ENCODE data around the gene RGS12. TPM values are rescaled to one million over a fixed set of nuclear protein-coding genes. Genes with fewer than 3 reads are reported as not detected.
A peak's percentile ranks its signal among the peaks of the same experiment; 100 is the strongest.

RGS12 gene
- polyA plus RNA-seq, 1 donor (not counting 4 experiments of a cell fraction or from before 2014, with no cell fraction given) = 34.0 TPM

GRCh38 chr4:3246458-3247398, 46.1 kb upstream of the RGS12 start:
- Histone ChIP-seq H3K9ac (ENCODE audit: control insufficient read depth, extremely low read depth, insufficient read depth, low read length) (no peak overlapping the region), H4K20me1 (ENCODE audit: control insufficient read depth, extremely low read depth, insufficient read depth, low read length) (no peaks in the 10 kb centered on the region), H3K27me3 (ENCODE audit: control insufficient read depth, extremely low read depth, insufficient read depth, low read length) (no peaks in the 10 kb centered on the region), H3K4me3 (ENCODE audit: control insufficient read depth in 2 of 3, extremely low read depth in 1 of 3, insufficient read depth in 2 of 3, low read depth in 1 of 3, low read length in 3 of 3) (no peak overlapping the region), H3K9me3 (ENCODE audit: control insufficient read depth, low read depth, low read length) (no peaks in the 10 kb centered on the region), H3K4me1 (ENCODE audit: control insufficient read depth, extremely low read depth, insufficient read depth, low read length) (no peaks in the 10 kb centered on the region), H3K79me2 (ENCODE audit: control insufficient read depth, insufficient read depth, low read length) (no peaks in the 10 kb centered on the region), H3K36me3 (ENCODE audit: control insufficient read depth in 2 of 2, extremely low read depth in 1 of 2, insufficient read depth in 2 of 2, low read length in 2 of 2) (peaks cover 0 to 3% of the 10 kb centered on the region in 2 experiments), H3K27ac (ENCODE audit: control insufficient read depth, insufficient read depth, low read length) (no peak overlapping the region), H3K4me2 (ENCODE audit: control insufficient read depth, extremely low read depth, insufficient read depth, low read depth, low read length) (no peak overlapping the region), H3K9me1 (ENCODE audit: control insufficient read depth, extremely low read depth, insufficient read depth, low read length) (no peaks in the 10 kb centered on the region), H2AFZ (ENCODE audit: control insufficient read depth, low read length) (no peak overlapping the region)
- TF ChIP-seq CTCF (optimal IDR thresholded peaks at IDR 0.05 in 1 of 3, IDR thresholded peaks at IDR 0.05 in 1 of 3, conservative IDR thresholded peaks at IDR 0.05 in 1 of 3; ENCODE audit: extremely low read depth in 1 of 3, insufficient read depth in 2 of 3, low read length in 3 of 3) = peak in 1 of 3 experiments; percentile 11
- TF ChIP-seq EZH2 (IDR thresholded peaks at IDR 0.05; ENCODE audit: low read length) = no peak
- no peak for FAIRE-seq
- dilution Hi-C loops (cut with MboI; ENCODE audit: extremely low pct_ligation_motif_present, low sequenced_read_pairs) = no loop called here
- DNase-seq (ENCODE audit: low read depth, low spot score) = no peak

DNA sequence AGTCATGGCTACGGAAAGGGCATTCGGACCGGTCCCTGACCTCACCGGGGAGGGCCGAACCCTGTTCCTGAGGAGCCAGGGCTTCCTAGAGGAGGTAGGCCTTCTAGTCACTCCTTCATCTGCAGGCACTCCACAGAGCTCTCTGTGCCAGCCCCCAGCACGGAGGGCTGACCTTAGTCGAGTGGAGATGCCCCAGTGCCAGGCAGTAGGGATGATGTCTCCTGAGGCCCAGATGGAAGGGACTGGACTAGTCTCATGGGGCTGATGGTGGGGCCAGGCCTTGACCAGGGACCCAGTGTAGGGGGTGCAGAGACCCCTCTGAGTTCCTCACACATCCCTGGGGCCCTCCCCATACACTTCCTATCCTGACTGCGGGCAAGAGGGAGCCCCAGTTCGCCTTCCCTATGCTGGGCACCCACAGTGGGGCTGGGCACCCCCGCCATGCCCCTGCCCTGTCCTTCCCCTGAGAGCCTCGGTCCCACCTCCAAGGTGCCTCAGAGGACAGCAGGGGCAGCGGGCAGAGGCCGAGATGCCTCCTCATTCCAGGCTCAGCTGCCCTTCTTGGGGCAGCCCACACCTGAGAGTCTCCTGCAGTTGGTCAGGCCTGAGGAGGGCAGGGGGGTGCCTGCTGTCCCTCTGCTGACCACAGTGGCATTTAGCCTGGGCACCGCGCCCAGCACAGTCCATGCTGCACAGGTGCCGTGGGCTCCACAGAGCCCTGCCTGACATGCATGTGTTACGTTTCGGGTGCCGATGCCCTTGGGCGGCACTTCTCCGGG, 45.2 kb upstream of the RGS12 start:
- Histone ChIP-seq H3K27me3 (ENCODE audit: control insufficient read depth, extremely low read depth, insufficient read depth, low read length) (no peaks in the 10 kb centered on the region), H3K27ac (ENCODE audit: control insufficient read depth, insufficient read depth, low read length) (no peak overlapping the region), H3K79me2 (ENCODE audit: control insufficient read depth, insufficient read depth, low read length) (no peaks in the 10 kb centered on the region), H2AFZ (ENCODE audit: control insufficient read depth, low read length) (no peak overlapping the region), H3K9me3 (ENCODE audit: control insufficient read depth, low read depth, low read length) (no peaks in the 10 kb centered on the region), H3K4me2 (ENCODE audit: control insufficient read depth, extremely low read depth, insufficient read depth, low read depth, low read length) (no peak overlapping the region), H4K20me1 (ENCODE audit: control insufficient read depth, extremely low read depth, insufficient read depth, low read length) (no peaks in the 10 kb centered on the region), H3K4me1 (ENCODE audit: control insufficient read depth, extremely low read depth, insufficient read depth, low read length) (no peaks in the 10 kb centered on the region), H3K36me3 (ENCODE audit: control insufficient read depth in 2 of 2, extremely low read depth in 1 of 2, insufficient read depth in 2 of 2, low read length in 2 of 2) (peaks cover 0 to 3% of the 10 kb centered on the region in 2 experiments), H3K9me1 (ENCODE audit: control insufficient read depth, extremely low read depth, insufficient read depth, low read length) (no peaks in the 10 kb centered on the region), H3K9ac (ENCODE audit: control insufficient read depth, extremely low read depth, insufficient read depth, low read length) (no peak overlapping the region), H3K4me3 (ENCODE audit: control insufficient read depth in 2 of 3, extremely low read depth in 1 of 3, insufficient read depth in 2 of 3, low read depth in 1 of 3, low read length in 3 of 3) (no peak overlapping the region)
- dilution Hi-C loops (cut with MboI; ENCODE audit: extremely low pct_ligation_motif_present, low sequenced_read_pairs) = no loop called here
- DNase-seq (ENCODE audit: low read depth, low spot score) (no peak), FAIRE-seq (no peak)
- TF ChIP-seq EZH2 (IDR thresholded peaks at IDR 0.05; ENCODE audit: low read length) = no peak
- no peak for TF ChIP-seq CTCF (optimal IDR thresholded peaks at IDR 0.05 in 1 of 3, IDR thresholded peaks at IDR 0.05 in 1 of 3, conservative IDR thresholded peaks at IDR 0.05 in 1 of 3; ENCODE audit: extremely low read depth in 1 of 3, insufficient read depth in 2 of 3, low read length in 3 of 3)

All from keratinocyte (primary cell).